Activated naive CD4-positive, alpha-beta T cell treated with anti-CD3 and anti-CD28 coated beads, Interleukin-2, amount 10 ng/mL, durations not matched to agents 7 days and 5 days (primary cell): Measurements from ENCODE around the gene CCNF.
A peak's percentile ranks its signal among the peaks of the same experiment; 100 is the strongest.

ENCODE experiments used
- CTCF ChIA-PET: fragments of 350-600 bp; sonication (Branson Sonifier 250); formaldehyde crosslinking; loops from one replicate; lab custom pipeline; 2021; ENCODE audit warnings: antibody characterized with exemption; lab: Charles Lee
- DNase-seq: peaks from one replicate; pipeline ENCODE4 v3.0.0-alpha.2; 2020
- H3K27ac Mint-ChIP-seq: one replicate; pipeline ENCODE4 v1.8.0; 2021; ENCODE audit warnings: mild to moderate bottlenecking, moderate library complexity, mixed read lengths
- H3K27me3 Mint-ChIP-seq: one replicate; pipeline ENCODE4 v1.8.0; 2021; ENCODE audit warnings: mild to moderate bottlenecking, mixed read lengths
- H3K36me3 Mint-ChIP-seq: one replicate; pipeline ENCODE4 v1.8.0; 2021; ENCODE audit warnings: mixed read lengths
- H3K4me1 Mint-ChIP-seq: one replicate; pipeline ENCODE4 v1.8.0; 2021; ENCODE audit warnings: mixed read lengths
- H3K4me3 Mint-ChIP-seq: one replicate; pipeline ENCODE4 v1.8.0; 2021; ENCODE audit warnings: mild to moderate bottlenecking, moderate library complexity, mixed read lengths
- H3K9me3 Mint-ChIP-seq: one replicate; pipeline ENCODE4 v1.8.0; 2021; ENCODE audit warnings: mixed read lengths

CCNF gene

DNA sequence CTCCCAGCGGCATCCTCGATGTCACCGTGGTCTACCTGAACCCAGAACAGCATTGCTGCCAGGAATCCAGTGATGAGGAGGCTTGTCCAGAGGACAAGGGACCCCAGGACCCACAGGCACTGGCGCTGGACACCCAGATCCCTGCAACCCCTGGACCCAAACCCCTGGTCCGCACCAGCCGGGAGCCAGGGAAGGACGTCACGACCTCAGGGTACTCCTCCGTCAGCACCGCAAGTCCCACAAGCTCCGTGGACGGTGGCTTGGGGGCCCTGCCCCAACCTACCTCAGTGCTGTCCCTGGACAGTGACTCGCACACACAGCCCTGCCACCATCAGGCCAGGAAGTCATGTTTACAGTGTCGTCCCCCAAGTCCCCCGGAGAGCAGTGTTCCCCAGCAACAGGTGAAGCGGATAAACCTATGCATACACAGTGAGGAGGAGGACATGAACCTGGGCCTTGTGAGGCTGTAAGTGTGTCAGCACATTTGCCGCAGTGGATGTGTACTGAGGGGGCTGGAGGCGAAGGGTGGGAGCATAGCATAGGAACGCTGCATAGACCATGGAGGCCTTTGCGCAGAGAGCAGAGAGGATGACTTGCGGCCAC lies 27.4 kb downstream of the CCNF start:
- Mint-ChIP-seq H3K9me3 (no peaks in the 10 kb centered on the region), H3K4me1 (peaks cover 18% of the 10 kb centered on the region), H3K4me3 (no peak overlapping the region), H3K27ac (peak overlapping the region; percentile 75), H3K27me3 (no peaks in the 10 kb centered on the region), H3K36me3 (peaks cover 50% of the 10 kb centered on the region)
- no peak for DNase-seq
- CTCF ChIA-PET = no interaction called here

- H3K9me3 Mint-ChIP-seq = no peaks in the 10 kb centered on the region
- CTCF ChIA-PET = no interaction called here
- no peak overlapping the region for H3K27ac Mint-ChIP-seq
- H3K27me3 Mint-ChIP-seq = no peaks in the 10 kb centered on the region
- no peak overlapping the region for H3K4me3 Mint-ChIP-seq
- H3K4me1 Mint-ChIP-seq = peaks cover 18% of the 10 kb centered on the region
- H3K36me3 Mint-ChIP-seq = peaks cover 44% of the 10 kb centered on the region
- no peak for DNase-seq
These were observed 28.0 kb downstream of the CCNF start for GRCh38 chr16:2457267-2457666.

- CTCF ChIA-PET = no interaction called here
These were observed 28.7 kb downstream of the CCNF start for GRCh38 chr16:2457946-2458345.

GRCh38 chr16:2458887-2459646 lies 29.8 kb downstream of the CCNF start:
- Mint-ChIP-seq H3K36me3 (peaks cover 28% of the 10 kb centered on the region), H3K27ac (peak overlapping the region; percentile 88), H3K4me3 (peak overlapping the region; percentile 73), H3K4me1 (peaks cover 18% of the 10 kb centered on the region), H3K27me3 (no peaks in the 10 kb centered on the region), H3K9me3 (no peaks in the 10 kb centered on the region)
- CTCF ChIA-PET = interaction anchor here (0.9 to 1.1 kb wide), 2 partner anchors 8 to 15 kb away, joined by 3 to 4 read pairs; no protein-coding TSS in a partner anchor
- DNase-seq = no peak

More at GRCh38 chr16:2457946-2458345, 28.7 kb downstream of the CCNF start:
- no peaks in the 10 kb centered on the region for H3K9me3 Mint-ChIP-seq
- no peak overlapping the region for H3K27ac Mint-ChIP-seq
- H3K4me3 Mint-ChIP-seq = no peak overlapping the region
- H3K27me3 Mint-ChIP-seq = no peaks in the 10 kb centered on the region
- H3K36me3 Mint-ChIP-seq = peaks cover 37% of the 10 kb centered on the region
- DNase-seq = no peak
- H3K4me1 Mint-ChIP-seq = peaks cover 18% of the 10 kb centered on the region

DNA sequence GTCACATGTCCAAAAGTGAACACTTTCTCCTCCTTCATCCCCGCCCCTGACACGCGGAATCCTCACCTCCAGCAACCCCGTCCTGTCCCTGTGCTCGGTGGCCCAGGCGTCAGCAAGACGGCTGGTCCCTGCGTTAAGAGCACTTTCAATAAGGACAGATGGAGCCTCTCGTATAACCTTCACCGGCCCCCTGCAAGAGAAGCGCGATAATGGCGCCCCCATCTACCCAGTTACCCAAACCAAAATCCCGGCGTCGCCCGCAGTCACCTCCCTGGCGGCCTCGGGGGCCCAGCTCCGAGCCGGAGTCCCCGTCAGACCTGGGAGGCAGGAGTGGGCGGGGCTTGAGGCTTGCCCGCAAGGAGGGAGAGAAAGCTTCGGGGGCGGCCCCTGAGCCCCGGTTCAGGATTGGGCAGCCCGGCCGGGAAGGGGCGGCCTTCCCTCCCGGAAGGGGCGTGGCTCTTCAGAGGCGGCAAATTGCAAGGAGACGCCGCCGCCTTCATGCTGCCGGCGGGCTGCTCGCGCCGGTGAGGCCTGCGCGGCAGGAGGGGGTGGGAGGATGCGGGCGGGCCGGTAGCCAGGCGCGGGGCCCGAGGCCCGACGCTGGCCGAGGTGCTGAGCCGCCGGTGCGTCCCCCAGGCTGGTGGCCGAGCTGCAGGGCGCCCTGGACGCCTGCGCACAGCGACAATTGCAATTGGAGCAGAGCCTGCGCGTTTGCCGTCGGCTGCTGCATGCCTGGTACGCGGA lies 30.6 kb downstream of the CCNF start, which contains the start of gene TEDC2:
TSS of gene TEDC2 (plus strand) at position 463 of the 744 bp plus-strand sequence. CDS start at position 499, 36 bp downstream.
- no peaks in the 10 kb centered on the region for H3K27me3 Mint-ChIP-seq
- DNase-seq = peak; percentile 99
- peak within 1 kb of the TSS; percentile 88 for H3K27ac Mint-ChIP-seq
- peaks cover 26% of the 10 kb centered on the region for H3K36me3 Mint-ChIP-seq
- CTCF ChIA-PET = interaction anchor here (0.9 to 1.1 kb wide), 2 partner anchors 9 to 16 kb away, joined by 3 to 4 read pairs; no protein-coding TSS in a partner anchor
- peaks cover 18% of the 10 kb centered on the region for H3K4me1 Mint-ChIP-seq
- H3K4me3 Mint-ChIP-seq = peak within 1 kb of the TSS; percentile 73
- H3K9me3 Mint-ChIP-seq = no peaks in the 10 kb centered on the region

DNA sequence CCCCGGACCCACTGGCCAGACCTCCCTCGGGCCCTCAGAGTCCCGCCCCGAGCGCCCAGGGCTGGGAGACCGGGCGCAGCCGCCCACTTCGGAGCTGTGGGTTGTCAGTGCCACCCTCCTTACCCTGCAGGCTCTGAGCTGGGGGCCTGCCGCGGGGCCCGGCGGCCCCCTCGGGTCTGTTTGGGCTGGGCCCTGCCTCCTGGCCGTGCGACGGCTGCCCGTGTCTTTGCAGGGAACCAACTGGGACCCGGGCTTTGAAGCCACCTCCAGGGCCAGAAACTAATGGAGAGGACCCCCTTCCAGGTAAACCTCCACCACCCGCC lies 31.1 kb downstream of the CCNF start:
- CTCF ChIA-PET = no interaction called here
- peaks cover 21% of the 10 kb centered on the region for H3K36me3 Mint-ChIP-seq
- DNase-seq = no peak
- H3K27me3 Mint-ChIP-seq = no peaks in the 10 kb centered on the region
- H3K4me3 Mint-ChIP-seq = peak overlapping the region; percentile 73
- peaks cover 18% of the 10 kb centered on the region for H3K4me1 Mint-ChIP-seq
- no peaks in the 10 kb centered on the region for H3K9me3 Mint-ChIP-seq
- no peak overlapping the region for H3K27ac Mint-ChIP-seq

DNA sequence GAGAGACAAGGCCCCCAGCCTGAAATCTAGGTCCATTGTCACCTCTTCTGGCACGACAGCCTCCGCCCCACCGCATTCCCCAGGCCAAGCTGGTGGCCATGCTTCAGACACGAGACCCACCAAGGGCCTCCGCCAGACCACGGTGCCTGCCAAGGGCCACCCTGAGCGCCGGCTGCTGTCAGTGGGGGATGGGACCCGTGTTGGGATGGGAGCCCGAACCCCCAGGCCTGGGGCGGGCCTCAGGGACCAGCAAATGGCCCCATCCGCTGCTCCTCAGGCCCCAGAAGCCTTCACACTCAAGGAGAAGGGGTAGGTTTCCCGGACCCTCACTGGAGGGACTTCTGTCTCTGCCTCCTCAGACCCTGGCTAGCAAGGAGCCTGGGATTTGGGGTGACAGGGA lies 31.7 kb downstream of the CCNF start:
- Mint-ChIP-seq H3K27ac (peak overlapping the region; percentile 24), H3K4me1 (peaks cover 18% of the 10 kb centered on the region), H3K27me3 (peaks cover under 1% of the 10 kb centered on the region), H3K9me3 (no peaks in the 10 kb centered on the region), H3K4me3 (peak overlapping the region; percentile 57), H3K36me3 (peaks cover 17% of the 10 kb centered on the region)
- DNase-seq = no peak
- CTCF ChIA-PET = interaction anchor here (1.5 kb wide), 1 partner anchor 12 kb away, joined by 3 read pairs; no protein-coding TSS in a partner anchor

DNA sequence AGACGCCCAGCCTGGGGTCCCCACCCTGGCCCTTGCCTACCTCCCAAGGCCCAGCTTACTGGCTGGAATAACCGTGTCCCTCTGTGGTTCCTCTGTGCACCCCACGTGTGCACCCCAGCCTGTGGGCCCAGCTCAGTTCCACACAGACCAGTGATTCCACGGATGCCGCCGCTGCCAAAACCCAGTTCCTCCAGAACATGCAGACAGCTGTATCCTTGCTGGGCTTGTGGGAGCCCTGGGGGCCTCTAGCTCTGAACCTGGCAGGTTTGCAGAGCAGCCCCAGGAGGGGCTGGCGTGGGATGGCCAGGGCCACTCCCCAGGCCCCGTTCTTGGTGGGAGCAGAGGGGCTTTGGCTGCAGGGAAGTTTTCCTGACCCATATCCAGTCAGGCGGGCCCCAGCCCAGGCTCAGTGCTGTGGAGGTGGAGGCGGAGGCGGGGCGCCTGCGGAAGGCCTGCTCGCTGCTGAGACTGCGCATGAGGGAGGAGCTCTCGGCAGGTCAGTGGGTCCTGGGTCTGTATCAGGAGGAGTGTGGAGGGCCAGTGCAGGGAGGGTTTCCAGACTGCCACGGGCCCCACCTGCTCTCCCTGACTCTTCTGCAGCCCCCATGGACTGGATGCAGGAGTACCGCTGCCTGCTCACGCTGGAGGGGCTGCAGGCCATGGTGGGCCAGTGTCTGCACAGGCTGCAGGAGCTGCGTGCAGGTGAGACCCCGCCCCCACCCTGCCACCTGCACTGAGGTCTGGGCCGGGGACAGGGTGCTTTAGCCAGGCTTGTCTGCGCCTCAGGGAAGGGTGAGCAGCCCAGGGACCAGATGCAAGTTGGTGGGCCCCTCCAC lies 33.0 kb downstream of the CCNF start:
- Mint-ChIP-seq H3K27me3 (peaks cover 14% of the 10 kb centered on the region), H3K4me1 (peaks cover 16% of the 10 kb centered on the region), H3K36me3 (peaks cover 7% of the 10 kb centered on the region), H3K27ac (no peak overlapping the region), H3K4me3 (no peak overlapping the region), H3K9me3 (no peaks in the 10 kb centered on the region)
- CTCF ChIA-PET = interaction anchor here (1.4 to 1.5 kb wide), 2 partner anchors 11 to 13 kb away, joined by 3 read pairs; partner anchors contain the start of gene TBC1D24
- no peak for DNase-seq

DNA sequence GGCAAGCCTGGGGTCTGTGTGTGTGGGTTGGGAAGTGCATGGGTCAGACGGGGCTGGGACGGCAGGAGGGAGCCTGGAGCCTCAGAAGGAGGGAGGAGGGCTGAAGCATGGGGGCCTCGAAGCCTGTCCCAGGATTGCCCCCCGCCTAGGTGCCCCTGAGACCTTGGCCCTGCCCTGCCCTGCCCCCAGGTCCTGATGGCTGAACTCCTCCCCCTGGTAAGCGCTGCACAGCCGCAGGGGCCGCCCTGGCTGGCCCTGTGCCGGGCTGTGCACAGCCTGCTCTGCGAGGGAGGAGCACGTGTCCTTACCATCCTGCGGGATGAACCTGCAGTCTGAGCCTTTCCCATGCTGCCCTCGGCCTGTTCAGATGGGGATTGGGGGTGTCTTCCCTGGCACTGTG lies 35.1 kb downstream of the CCNF start:
- Mint-ChIP-seq H3K27me3 (peaks cover 35% of the 10 kb centered on the region), H3K4me1 (peaks cover 12% of the 10 kb centered on the region), H3K36me3 (peaks cover 2% of the 10 kb centered on the region), H3K4me3 (no peak overlapping the region), H3K27ac (no peak overlapping the region), H3K9me3 (no peaks in the 10 kb centered on the region)
- no peak for DNase-seq
- CTCF ChIA-PET = no interaction called here

DNA sequence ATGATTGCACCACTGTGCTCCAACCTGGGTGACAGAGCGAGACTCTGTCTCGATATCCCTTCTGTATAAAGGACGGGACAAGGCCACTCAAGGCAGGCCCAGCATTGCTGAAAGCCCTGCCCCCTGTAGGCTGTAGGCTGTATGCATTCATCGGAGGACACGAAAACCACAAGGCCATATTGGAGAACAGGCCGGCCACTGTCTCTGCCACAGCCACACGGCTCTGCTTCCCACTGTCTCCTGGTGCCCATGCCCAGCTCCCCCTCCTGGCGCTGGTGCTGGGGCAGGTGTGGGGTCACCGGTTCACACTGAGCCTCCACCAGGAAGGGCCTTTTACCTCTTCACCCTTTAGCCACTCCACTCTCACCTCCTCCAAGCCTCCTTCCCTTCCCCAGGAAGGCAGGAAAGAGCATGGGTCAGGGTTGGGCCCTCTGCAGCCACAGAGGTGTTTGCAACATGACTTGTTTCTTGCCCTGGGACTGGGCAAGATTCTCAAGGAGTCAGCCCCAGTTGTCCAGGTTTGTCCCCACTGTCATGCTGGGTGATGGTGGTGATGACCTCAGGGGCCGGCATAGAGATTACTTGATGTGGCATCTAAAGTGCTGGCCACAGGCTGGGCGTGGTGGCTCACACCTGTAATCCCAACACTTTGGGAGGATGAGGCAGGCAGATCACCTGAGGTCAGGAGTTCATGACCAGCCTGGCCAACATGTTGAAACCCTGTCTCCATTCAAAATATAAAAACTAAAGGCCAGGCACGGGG lies 36.6 kb downstream of the CCNF start:
- Mint-ChIP-seq H3K27me3 (peaks cover 50% of the 10 kb centered on the region), H3K36me3 (no peaks in the 10 kb centered on the region), H3K4me3 (no peak overlapping the region), H3K4me1 (peaks cover 5% of the 10 kb centered on the region), H3K27ac (no peak overlapping the region), H3K9me3 (no peaks in the 10 kb centered on the region)
- DNase-seq = no peak
- CTCF ChIA-PET = interaction anchor here (0.9 kb wide), 1 partner anchor 240 kb away, joined by 6 read pairs; no protein-coding TSS in a partner anchor

- Mint-ChIP-seq H3K9me3 (no peaks in the 10 kb centered on the region), H3K4me3 (no peak overlapping the region), H3K27me3 (peaks cover 57% of the 10 kb centered on the region), H3K27ac (no peak overlapping the region), H3K36me3 (no peaks in the 10 kb centered on the region), H3K4me1 (peaks cover 5% of the 10 kb centered on the region)
- no peak for DNase-seq
- CTCF ChIA-PET = no interaction called here
These were observed 37.6 kb downstream of the CCNF start for GRCh38 chr16:2466667-2467527.

DNA sequence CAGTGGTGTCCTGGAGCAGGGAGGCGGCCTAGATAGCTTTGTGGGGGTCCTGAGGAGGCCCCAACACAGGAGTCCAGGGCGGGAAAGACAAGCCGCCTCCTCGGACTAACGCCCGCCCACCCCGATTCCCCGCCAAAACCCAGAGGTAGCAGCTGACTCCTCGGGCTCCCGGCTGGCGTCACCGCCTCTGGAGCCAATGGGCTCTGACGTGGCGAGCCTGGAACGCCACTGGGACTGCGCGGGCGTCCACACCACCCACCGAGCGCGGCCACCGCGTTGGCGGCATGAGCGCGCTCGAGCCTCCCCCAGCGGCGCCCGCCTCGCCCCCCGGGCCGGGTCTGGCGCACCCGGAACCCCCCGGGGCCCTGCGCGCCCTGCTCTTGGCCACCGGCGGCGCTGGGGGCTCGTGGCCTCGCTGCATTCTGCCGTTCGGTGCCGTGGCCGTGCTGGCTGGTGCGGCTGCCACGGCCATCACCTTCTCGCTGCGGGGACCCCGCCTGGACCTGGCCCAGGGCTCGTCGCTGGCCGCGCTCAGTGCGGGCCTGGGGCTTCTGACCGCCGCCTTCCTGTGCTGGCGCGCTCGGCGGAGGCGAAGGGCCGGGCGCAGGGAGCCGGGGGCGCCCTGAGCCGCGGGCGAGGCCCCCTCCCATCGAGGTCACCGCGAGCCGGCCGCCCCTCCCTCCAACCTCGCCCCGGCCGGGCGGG lies 38.4 kb downstream of the CCNF start:
- Mint-ChIP-seq H3K4me3 (no peak overlapping the region), H3K9me3 (no peaks in the 10 kb centered on the region), H3K27me3 (peaks cover 65% of the 10 kb centered on the region), H3K27ac (no peak overlapping the region), H3K36me3 (no peaks in the 10 kb centered on the region), H3K4me1 (peaks cover 5% of the 10 kb centered on the region)
- DNase-seq = no peak
- CTCF ChIA-PET = no interaction called here
